Gastroesophageal sphincter (tissue), 4 donors: ENCODE data around the gene FANK1. TPM values are rescaled to one million over a fixed set of nuclear protein-coding genes. Genes with fewer than 3 reads are reported as not detected.
"Not testable (repeated sequence)": the region's sequence is repeated elsewhere in the genome, so short reads cannot be mapped to it uniquely, and the experiment has no call there.

Experiments
- ATAC-seq: fragments of 150-250 bp; one replicate; pipeline ENCODE4 v1.9.1; 2016; ENCODE audit warnings: mild to moderate bottlenecking, moderate library complexity
- H3K27ac ChIP-seq, 4 donors: fragments of 200-600 bp; sonication (generic) in 3 of 4; 1 replicate in 3 of 4; 2 replicates in 1 of 4; pipeline ENCODE4 v1.5.1; 2016 to 2019
- H3K27me3 ChIP-seq: fragments of 200-600 bp; sonication (generic); one replicate; pipeline ENCODE4 v1.5.1; 2019
- H3K36me3 ChIP-seq, 2 donors: fragments of 200-600 bp; sonication (generic); one replicate each; pipeline ENCODE4 v1.5.1; 2019; ENCODE audit warnings: control low read depth in 1 of 2
- H3K4me1 ChIP-seq, 3 donors: fragments of 200-600 bp; sonication (generic); 1 replicate in 2 of 3; 2 replicates in 1 of 3; pipeline ENCODE4 v1.5.1; 2016 to 2019; ENCODE audit warnings: control low read depth in 2 of 3
- H3K4me3 ChIP-seq, 2 donors: fragments of 200-600 bp; sonication (generic); one replicate each; pipeline ENCODE4 v1.5.1; 2019; ENCODE audit warnings: mild to moderate bottlenecking in 1 of 2, moderate library complexity in 1 of 2
- H3K9me3 ChIP-seq, 3 donors: fragments of 200-600 bp; sonication (generic); one replicate each; pipeline ENCODE4 v1.5.1; 2017 to 2019; ENCODE audit warnings: control low read depth in 2 of 3
- CTCF ChIP-seq, 4 experiments: fragments of 200-600 bp in 2 of 4; fragments of 450-650 bp in 2 of 4; sonication (generic) in 1 of 4; IDR thresholded peaks; one replicate each; pipeline ENCODE4 v1.5.1; 2017 to 2019; ENCODE audit warnings: antibody characterized with exemption in 4 of 4, mild to moderate bottlenecking in 2 of 4, moderate library complexity in 2 of 4
- EP300 ChIP-seq: sonication (generic); formaldehyde crosslinking; IDR thresholded peaks from one replicate; pipeline ENCODE4 v1.6.1; 2017; ENCODE audit warnings: antibody characterized with exemption, mild to moderate bottlenecking
- POLR2A ChIP-seq, 2 donors: fragments of 450-650 bp; IDR thresholded peaks; one replicate each; pipeline ENCODE4 v1.6.1; 2017; ENCODE audit warnings: antibody characterized with exemption in 2 of 2, mild to moderate bottlenecking in 2 of 2, moderate library complexity in 1 of 2
- POLR2AphosphoS5 ChIP-seq: sonication (generic); formaldehyde crosslinking; IDR thresholded peaks from one replicate; pipeline ENCODE4 v1.6.1; 2017; ENCODE audit warnings: antibody characterized with exemption
- WGBS, 2 donors: methylation state at CpG; one replicate each; pipeline ENCODE4 v1.1.5; 2018; ENCODE audit warnings: low coverage in 1 of 2; 5-methylcytosine and 5-hydroxymethylcytosine counted together
- total RNA-seq, 4 donors: library from RNA; depleted of rRNA; stranded (reverse); fragments of >200 nt; gene quantifications; one replicate each; pipeline ENCODE4 v1.1.0, GENCODE V29; 2016

Gene FANK1
- total RNA-seq, 4 donors from 2014 or later, result 0.81 to 1.7 (median 0.93) TPM; not detected in 1

GRCh38 chr10:125908813-125909212 lies 12.4 kb downstream of the FANK1 start:
- not testable (repeated sequence) for H3K4me3 ChIP-seq, H3K4me1 ChIP-seq, H3K27ac ChIP-seq, H3K9me3 ChIP-seq, H3K36me3 ChIP-seq, ATAC-seq, H3K27me3 ChIP-seq
- WGBS, 2 donors, result 46 to 58% methylated on average over 2 of the region's 2 CpGs

GRCh38 chr10:125909491-125909890 lies 13.1 kb downstream of the FANK1 start:
- not testable (repeated sequence) for H3K4me3 ChIP-seq, H3K9me3 ChIP-seq, H3K27ac ChIP-seq, ATAC-seq, H3K27me3 ChIP-seq, H3K36me3 ChIP-seq, H3K4me1 ChIP-seq
- WGBS, 2 donors, result 89 to 90% methylated on average over 2 to 3 of the region's 3 CpGs

GRCh38 chr10:125911145-125911544 lies 14.8 kb downstream of the FANK1 start:
- ATAC-seq, result no peak
- no peak overlapping the region for H3K4me3 ChIP-seq
- no peak for TF ChIP-seq EP300
- TF ChIP-seq POLR2A (IDR thresholded peaks at IDR 0.05), result no peak
- no peak for TF ChIP-seq CTCF (IDR thresholded peaks at IDR 0.05)
- TF ChIP-seq POLR2AphosphoS5, result no peak
- H3K9me3 ChIP-seq, result no peaks in the 10 kb centered on the region
- WGBS, 2 donors, result 68 to 87% methylated on average over 6 to 9 of the region's 10 CpGs
- no peaks in the 10 kb centered on the region for H3K27me3 ChIP-seq
- no peaks in the 10 kb centered on the region for H3K4me1 ChIP-seq
- no peak overlapping the region for H3K27ac ChIP-seq
- H3K36me3 ChIP-seq, result no peaks in the 10 kb centered on the region

GRCh38 chr10:125911990-125912389 lies 15.6 kb downstream of the FANK1 start:
- TF ChIP-seq POLR2A (IDR thresholded peaks at IDR 0.05) (no peak), POLR2AphosphoS5 (no peak), CTCF (IDR thresholded peaks at IDR 0.05) (no peak), EP300 (no peak)
- WGBS, 2 donors, result 40 to 56% methylated on average over 1 to 4 of the region's 4 CpGs
- no peak for ATAC-seq

GRCh38 chr10:125913277-125913676 lies 16.9 kb downstream of the FANK1 start:
- not testable (repeated sequence) for H3K27ac ChIP-seq, H3K4me1 ChIP-seq, H3K27me3 ChIP-seq, H3K9me3 ChIP-seq, H3K36me3 ChIP-seq, ATAC-seq, H3K4me3 ChIP-seq
- 31 to 48% methylated on average over 5 to 6 of the region's 6 CpGs for WGBS, 2 donors

More at GRCh38 chr10:125911990-125912389, 15.6 kb downstream of the FANK1 start:
- no peaks in the 10 kb centered on the region for H3K27me3 ChIP-seq
- H3K4me3 ChIP-seq, result no peak overlapping the region
- no peaks in the 10 kb centered on the region for H3K36me3 ChIP-seq
- H3K27ac ChIP-seq, result no peak overlapping the region
- H3K4me1 ChIP-seq, result no peaks in the 10 kb centered on the region
- H3K9me3 ChIP-seq, result no peaks in the 10 kb centered on the region

- no peak overlapping the region for H3K4me3 ChIP-seq
- TF ChIP-seq POLR2AphosphoS5 (no peak), CTCF (IDR thresholded peaks at IDR 0.05) (no peak), POLR2A (IDR thresholded peaks at IDR 0.05) (no peak), EP300 (no peak)
- ATAC-seq, result no peak
- WGBS, 2 donors, result 65 to 94% methylated on average over 2 to 3 of the region's 3 CpGs
- no peaks in the 10 kb centered on the region for H3K27me3 ChIP-seq
- no peaks in the 10 kb centered on the region for H3K9me3 ChIP-seq
- H3K4me1 ChIP-seq, result no peaks in the 10 kb centered on the region
- no peaks in the 10 kb centered on the region for H3K36me3 ChIP-seq
- no peak overlapping the region for H3K27ac ChIP-seq
These were observed 20.6 kb downstream of the FANK1 start for GRCh38 chr10:125916977-125917376.

- H3K27ac ChIP-seq, H3K4me3 ChIP-seq, H3K27me3 ChIP-seq, H3K9me3 ChIP-seq, ATAC-seq, H3K4me1 ChIP-seq, H3K36me3 ChIP-seq: not testable (repeated sequence)
- 79 to 80% methylated on average over 3 to 7 of the region's 8 CpGs for WGBS, 2 donors
These were observed 21.5 kb downstream of the FANK1 start for GRCh38 chr10:125917704-125918361.

GRCh38 chr10:125921643-125922306 lies 25.4 kb downstream of the FANK1 start:
- WGBS, 2 donors, result 85 to 90% methylated on average over 2 of the region's 2 CpGs
- not testable (repeated sequence) for H3K36me3 ChIP-seq, H3K27me3 ChIP-seq, H3K9me3 ChIP-seq, H3K27ac ChIP-seq, H3K4me3 ChIP-seq, H3K4me1 ChIP-seq, ATAC-seq
